ENCODE results near the gene SH2D1B. TPM values are rescaled to one million over a fixed set of nuclear protein-coding genes. Genes with fewer than 3 reads are reported as not detected.

Gene SH2D1B
- total and polyA plus RNA-seq, 2 donors (not counting 3 experiments of a cell fraction or from before 2014, with no cell fraction given): not detected

DNA sequence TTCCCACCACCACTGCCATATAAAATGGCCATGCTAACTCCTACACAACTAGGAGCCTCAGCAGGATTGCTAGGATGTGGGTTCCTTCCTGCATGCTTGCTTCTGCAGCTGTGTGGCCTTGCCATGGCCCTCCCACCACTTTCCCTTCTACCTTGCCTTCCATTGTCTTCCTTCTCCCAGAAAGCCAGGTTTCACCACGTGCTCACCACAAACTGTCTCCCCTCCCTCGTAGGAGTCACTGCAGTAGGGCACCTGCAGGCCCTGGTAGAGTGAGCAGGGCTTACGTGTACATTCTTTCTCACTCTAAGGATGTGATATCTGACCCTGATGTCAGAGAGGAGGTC is 26.7 kb downstream of the SH2D1B start:
- no peak for TF ChIP-seq JUN (IDR thresholded peaks at IDR 0.05; ENCODE audit: borderline replicate concordance, insufficient read depth, insufficient read length, low read depth)
- TF ChIP-seq MYC (IDR thresholded peaks at IDR 0.05; ENCODE audit: low read depth, low read length): no peak
- TF ChIP-seq GATA2 (IDR thresholded peaks at IDR 0.05; ENCODE audit: insufficient read depth, insufficient read length, low read depth, low read length): no peak
- TF ChIP-seq, protein P1, sequence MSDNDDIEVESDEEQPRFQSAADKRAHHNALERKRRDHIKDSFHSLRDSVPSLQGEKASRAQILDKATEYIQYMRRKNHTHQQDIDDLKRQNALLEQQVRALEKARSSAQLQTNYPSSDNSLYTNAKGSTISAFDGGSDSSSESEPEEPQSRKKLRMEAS (IDR thresholded peaks at IDR 0.05; ENCODE audit: insufficient read depth, insufficient read length): no peak
- no peak for TF ChIP-seq EZH2 (IDR thresholded peaks at IDR 0.05; ENCODE audit: borderline replicate concordance, low read depth, low read length, severe bottlenecking)
- TF ChIP-seq FOS (IDR thresholded peaks at IDR 0.05; ENCODE audit: borderline replicate concordance, insufficient read depth, low read length): no peak
- no peak for TF ChIP-seq POLR2AphosphoS5 (IDR thresholded peaks at IDR 0.05; ENCODE audit: insufficient read depth, low read depth, low read length)
- TF ChIP-seq, protein P2, sequence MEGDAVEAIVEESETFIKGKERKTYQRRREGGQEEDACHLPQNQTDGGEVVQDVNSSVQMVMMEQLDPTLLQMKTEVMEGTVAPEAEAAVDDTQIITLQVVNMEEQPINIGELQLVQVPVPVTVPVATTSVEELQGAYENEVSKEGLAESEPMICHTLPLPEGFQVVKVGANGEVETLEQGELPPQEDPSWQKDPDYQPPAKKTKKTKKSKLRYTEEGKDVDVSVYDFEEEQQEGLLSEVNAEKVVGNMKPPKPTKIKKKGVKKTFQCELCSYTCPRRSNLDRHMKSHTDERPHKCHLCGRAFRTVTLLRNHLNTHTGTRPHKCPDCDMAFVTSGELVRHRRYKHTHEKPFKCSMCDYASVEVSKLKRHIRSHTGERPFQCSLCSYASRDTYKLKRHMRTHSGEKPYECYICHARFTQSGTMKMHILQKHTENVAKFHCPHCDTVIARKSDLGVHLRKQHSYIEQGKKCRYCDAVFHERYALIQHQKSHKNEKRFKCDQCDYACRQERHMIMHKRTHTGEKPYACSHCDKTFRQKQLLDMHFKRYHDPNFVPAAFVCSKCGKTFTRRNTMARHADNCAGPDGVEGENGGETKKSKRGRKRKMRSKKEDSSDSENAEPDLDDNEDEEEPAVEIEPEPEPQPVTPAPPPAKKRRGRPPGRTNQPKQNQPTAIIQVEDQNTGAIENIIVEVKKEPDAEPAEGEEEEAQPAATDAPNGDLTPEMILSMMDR (IDR thresholded peaks at IDR 0.05; ENCODE audit: extremely low read depth in 1 of 2, insufficient read depth in 1 of 2, low read depth in 1 of 2, low read length in 2 of 2): no peak
- TF ChIP-seq POLR2A (IDR thresholded peaks at IDR 0.05; ENCODE audit: low read depth, low read length): no peak
- Histone ChIP-seq H3K4me2 (ENCODE audit: insufficient read depth, low read length) (no peak overlapping the region), H3K4me3 (replicated peaks in 1 of 3; ENCODE audit: insufficient read depth in 1 of 3, low read depth in 1 of 3, low read length in 3 of 3) (no peak overlapping the region), H3K9ac (replicated peaks; ENCODE audit: extremely low read depth, insufficient read depth, low read length) (no peak overlapping the region), H2AFZ (ENCODE audit: low read depth, low read length) (no peak overlapping the region), H3K79me2 (ENCODE audit: control insufficient read depth, insufficient read depth, low read length) (no peaks in the 10 kb centered on the region), H3K27ac (ENCODE audit: insufficient read depth, low read depth, low read length) (no peak overlapping the region), H3K9me3 (replicated peaks; ENCODE audit: control insufficient read depth, insufficient read depth, low read length) (no peaks in the 10 kb centered on the region), H3K4me1 (ENCODE audit: control insufficient read depth, extremely low read depth, insufficient read depth, low read length) (no peaks in the 10 kb centered on the region), H4K20me1 (replicated peaks; ENCODE audit: control insufficient read depth, extremely low read depth, insufficient read depth, low read length) (no peaks in the 10 kb centered on the region), H3K27me3 (ENCODE audit: control insufficient read depth in 2 of 2, insufficient read depth in 2 of 2, low read length in 2 of 2) (no peaks in the 10 kb centered on the region), H3K9me1 (replicated peaks; ENCODE audit: control insufficient read depth, extremely low read depth, insufficient read depth, low read length) (no peaks in the 10 kb centered on the region), H3K36me3 (ENCODE audit: control insufficient read depth in 2 of 2, extremely low read depth in 1 of 2, insufficient read depth in 2 of 2, low read length in 2 of 2) (peaks cover 0 to 3% of the 10 kb centered on the region in 2 experiments)
- no TSS peak for BruUV-seq (replicated peaks)
- intact Hi-C loops (cut with micrococcal nuclease): no loop called here
- POLR2A ChIA-PET: no interaction called here
- CTCF ChIA-PET: interaction anchor here (1.2 kb wide), 2 partner anchors 28 to 329 kb away, joined by 4 to 5 read pairs; no protein-coding TSS in a partner anchor
- DNase-seq (ENCODE audit: low read depth, low spot score): no peak
- dilution Hi-C loops (cut with MboI; ENCODE audit: extremely low pct_ligation_motif_present, low sequenced_read_pairs): no loop called here
- FAIRE-seq: no peak
